HG02970 (cell line): Measurements from ENCODE around the gene SCAMP2.

ENCODE experiments used
- ATAC-seq: cut with Tn5 transposase; IDR thresholded peaks from one replicate; pipeline ENCODE4 v1.9.1; 2021; ENCODE audit warnings: mild to moderate bottlenecking, moderate library complexity, moderate number of reproducible peaks; ENCODE audit not compliant: unreplicated experiment, low FRiP score

SCAMP2 gene

GRCh38 chr15:74865316-74865715 lies 7.8 kb downstream of the SCAMP2 start:
- ATAC-seq, result no peak

GRCh38 chr15:74864296-74864695 lies 8.9 kb downstream of the SCAMP2 start:
- ATAC-seq, result no peak

- ATAC-seq, result no peak
These were observed 9.7 kb downstream of the SCAMP2 start for GRCh38 chr15:74863239-74864056.

- no peak for ATAC-seq
These were observed 14.8 kb downstream of the SCAMP2 start for GRCh38 chr15:74858369-74858740.

- peak; percentile 23 for ATAC-seq
These were observed 15.3 kb downstream of the SCAMP2 start for GRCh38 chr15:74857671-74858368.

- peak; percentile 68 for ATAC-seq
These were observed 16.0 kb downstream of the SCAMP2 start for GRCh38 chr15:74857082-74857655.

- no peak for ATAC-seq
These were observed 16.6 kb downstream of the SCAMP2 start for GRCh38 chr15:74856537-74856936.

GRCh38 chr15:74855857-74856256 lies 17.3 kb downstream of the SCAMP2 start:
- ATAC-seq, result no peak

GRCh38 chr15:74854453-74855022 lies 18.6 kb downstream of the SCAMP2 start:
- no peak for ATAC-seq

- no peak for ATAC-seq
These were observed 21.2 kb downstream of the SCAMP2 start for GRCh38 chr15:74851960-74852359.

GRCh38 chr15:74850393-74850792 lies 22.8 kb downstream of the SCAMP2 start:
- no peak for ATAC-seq

- ATAC-seq, result no peak
These were observed 25.7 kb downstream of the SCAMP2 start for GRCh38 chr15:74847432-74847831.

- ATAC-seq, result no peak
These were observed 27.6 kb downstream of the SCAMP2 start for GRCh38 chr15:74845581-74845980.

- ATAC-seq, result no peak
These were observed 28.0 kb downstream of the SCAMP2 start for GRCh38 chr15:74845208-74845568.

- no peak for ATAC-seq
These were observed 28.6 kb downstream of the SCAMP2 start for GRCh38 chr15:74844319-74845207.

- ATAC-seq, result no peak
These were observed 29.3 kb downstream of the SCAMP2 start for GRCh38 chr15:74843891-74844299.

GRCh38 chr15:74843445-74843828 lies 29.7 kb downstream of the SCAMP2 start:
- ATAC-seq, result no peak

GRCh38 chr15:74842581-74843444 lies 30.4 kb downstream of the SCAMP2 start, which contains the start of gene ULK3:
TSS of gene ULK3 (minus strand) at chr15:74843156. CDS start at chr15:74843105, 51 bp downstream.
- peak; percentile 86 for ATAC-seq

- no peak for ATAC-seq
These were observed 31.2 kb downstream of the SCAMP2 start for GRCh38 chr15:74841891-74842373.
